Erythroblast (primary cell): ENCODE measurements around the gene WSCD2.

Experiments
- GATA1 ChIP-seq: IDR thresholded peaks from 2 replicates; pipeline ENCODE4 v1.6.1; 2011; ENCODE audit warnings: low read depth, mild to moderate bottlenecking, control low read depth, low read length, moderate library complexity
- POLR2A ChIP-seq: IDR thresholded peaks from 2 replicates; pipeline ENCODE4 v1.6.1; 2011; ENCODE audit warnings: mild to moderate bottlenecking, low read length

- no peak for TF ChIP-seq POLR2A
- TF ChIP-seq GATA1 = no peak
Measured at GRCh38 chr12:108109504-108109903, 19.6 kb upstream of the WSCD2 start.
